DMS53 treated with DMSO at 0.1 percent for 48 hours (cell line): ENCODE measurements around the gene CCDC171.

Experiments used
- DNase-seq: peaks from one replicate; lab custom pipeline; 2025; ENCODE audit not compliant: unreplicated experiment; lab: John Stamatoyannopoulos, UW

The CCDC171 gene

DNA sequence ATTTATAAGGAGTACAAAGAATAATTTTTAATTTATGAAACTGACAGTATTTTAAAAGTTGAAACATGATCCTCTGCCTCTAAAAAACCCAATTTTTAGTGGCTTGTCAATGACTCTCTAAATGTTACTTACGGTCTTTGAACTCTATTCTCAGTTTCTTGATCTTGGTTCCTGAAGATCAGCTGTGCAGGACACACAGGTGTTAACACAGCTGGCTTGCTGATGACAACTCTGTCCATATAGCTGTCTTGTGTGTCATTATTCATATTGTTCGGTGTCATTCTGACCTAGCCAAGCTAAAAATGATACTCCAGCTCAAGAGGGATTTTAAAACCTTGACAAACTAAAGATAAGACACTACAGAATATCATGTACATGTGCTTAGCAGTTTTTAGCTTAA, 314.5 kb downstream of the CCDC171 start:
- no peak for DNase-seq

DNA sequence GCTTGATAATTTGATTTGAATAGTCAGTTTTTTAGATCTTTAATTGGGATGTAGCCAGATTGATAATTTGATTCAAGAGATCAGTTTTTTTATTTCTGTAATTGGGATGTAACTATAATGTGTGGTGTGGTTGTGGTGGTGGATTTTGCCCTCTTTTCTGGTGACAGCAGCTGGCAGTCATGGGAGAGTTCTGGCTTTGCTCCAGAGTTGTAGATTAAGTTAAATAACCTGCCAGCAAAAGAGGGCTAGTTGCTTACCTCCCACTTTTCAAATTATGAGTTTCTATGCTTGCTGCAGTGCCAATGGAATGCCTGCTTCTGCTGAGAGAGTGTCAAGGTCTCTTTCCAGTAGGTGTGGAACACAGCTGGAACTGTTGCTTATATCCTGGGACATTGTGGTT, 315.1 kb downstream of the CCDC171 start:
- no peak for DNase-seq

DNA sequence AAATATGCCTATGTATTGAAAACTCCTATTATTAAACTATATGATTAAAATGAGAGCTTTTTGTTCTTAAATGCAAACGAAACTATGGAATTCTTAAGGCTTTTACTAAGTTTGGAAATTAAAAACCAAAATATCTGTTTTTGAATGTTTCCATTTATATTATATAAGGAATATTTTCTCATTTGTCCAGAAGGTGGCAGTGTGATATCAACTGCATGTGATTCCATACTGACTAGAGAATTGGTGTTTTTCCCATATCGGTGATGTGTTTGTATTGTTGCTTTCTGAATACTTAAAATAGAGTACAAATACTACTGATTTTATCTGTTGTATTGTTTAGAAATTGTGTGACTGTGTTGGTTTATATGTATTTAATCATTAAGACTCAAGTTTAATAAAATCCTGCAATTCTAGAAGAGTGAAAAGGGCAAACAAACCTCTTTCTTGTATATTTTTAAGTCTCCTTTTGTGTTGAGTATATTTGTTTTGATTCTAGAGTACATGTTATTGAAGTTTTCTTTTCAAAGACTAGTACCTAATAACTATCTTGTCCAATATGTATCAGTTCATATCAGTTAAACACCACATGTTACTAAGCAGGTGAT, 320.8 kb downstream of the CCDC171 start:
- no peak for DNase-seq

DNA sequence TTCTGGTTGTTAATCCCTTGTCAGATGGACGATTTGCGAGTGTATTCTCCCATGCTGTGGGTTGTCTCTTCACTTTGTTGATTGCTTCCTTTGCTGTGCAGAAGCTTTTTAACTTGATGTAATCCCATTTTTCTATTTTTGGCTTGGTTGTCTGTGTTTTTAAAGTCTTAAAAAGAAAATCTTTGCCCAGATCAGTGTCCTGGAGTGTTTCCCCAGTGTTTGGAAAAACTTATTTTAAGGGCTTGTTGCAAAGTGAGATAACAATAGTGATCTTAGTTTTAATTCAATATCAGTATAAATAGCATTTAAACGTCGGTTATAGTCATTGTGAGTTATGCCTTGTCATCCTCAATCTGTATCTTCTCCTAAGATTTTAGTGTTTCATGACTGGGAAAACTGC, 329.5 kb downstream of the CCDC171 start:
- DNase-seq = no peak

DNA sequence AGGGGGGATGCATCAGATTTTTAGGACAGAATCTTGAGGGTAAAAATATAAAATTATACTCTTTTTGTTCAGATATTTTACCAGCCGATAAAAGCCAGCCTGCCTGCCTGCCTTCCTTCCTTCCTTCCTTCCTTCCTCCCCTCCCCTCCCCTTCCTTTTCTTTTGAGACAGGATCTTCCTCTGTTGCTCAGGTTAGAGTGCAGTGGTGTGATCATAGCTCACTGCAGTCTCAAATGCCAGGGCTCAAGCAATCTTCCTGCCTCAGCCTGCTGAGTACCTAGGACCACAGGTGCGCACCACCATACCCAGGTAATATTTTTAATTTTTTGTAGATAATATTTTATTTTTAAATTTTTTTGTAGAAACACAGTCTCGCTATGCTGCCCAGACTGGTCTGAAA, 330.0 kb downstream of the CCDC171 start:
- no peak for DNase-seq

DNA sequence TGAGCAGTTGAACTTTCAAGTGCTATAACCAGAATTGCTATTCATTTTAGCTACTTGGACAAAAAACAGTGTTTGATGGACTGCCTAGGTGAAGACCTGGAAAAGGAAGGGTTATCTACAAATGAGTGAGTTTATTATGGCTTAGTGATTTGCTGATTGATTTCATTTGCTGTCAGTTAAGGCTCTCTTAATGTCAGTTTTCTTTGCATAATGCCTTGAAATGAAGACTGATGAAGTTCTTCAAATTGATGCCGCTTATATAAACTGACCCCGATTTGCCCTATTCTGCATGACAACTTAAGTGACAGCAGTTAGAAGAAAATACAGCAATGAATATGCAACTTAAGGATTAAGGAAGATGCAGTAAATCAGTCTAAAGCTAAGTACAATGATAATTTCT, 332.6 kb downstream of the CCDC171 start:
- DNase-seq = no peak

DNA sequence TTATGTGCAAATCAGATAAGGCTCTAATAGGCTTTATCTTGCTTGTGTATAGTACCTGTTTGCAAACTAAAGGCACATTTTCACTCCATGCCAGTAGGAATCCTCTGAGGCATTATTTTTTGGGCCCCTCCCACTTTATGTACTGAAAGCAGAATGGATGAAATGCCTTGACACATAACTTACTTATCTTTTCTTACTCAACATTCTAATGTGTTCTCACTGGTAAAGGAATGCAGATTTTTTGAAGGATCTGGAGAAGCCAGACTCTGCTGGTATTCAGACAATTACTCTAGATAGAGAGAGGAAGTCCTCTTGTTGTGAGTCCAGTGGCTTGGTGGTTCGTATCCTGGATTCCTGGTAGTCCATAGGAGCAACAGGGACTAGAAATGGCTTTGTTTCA, 336.7 kb downstream of the CCDC171 start:
- no peak for DNase-seq

DNA sequence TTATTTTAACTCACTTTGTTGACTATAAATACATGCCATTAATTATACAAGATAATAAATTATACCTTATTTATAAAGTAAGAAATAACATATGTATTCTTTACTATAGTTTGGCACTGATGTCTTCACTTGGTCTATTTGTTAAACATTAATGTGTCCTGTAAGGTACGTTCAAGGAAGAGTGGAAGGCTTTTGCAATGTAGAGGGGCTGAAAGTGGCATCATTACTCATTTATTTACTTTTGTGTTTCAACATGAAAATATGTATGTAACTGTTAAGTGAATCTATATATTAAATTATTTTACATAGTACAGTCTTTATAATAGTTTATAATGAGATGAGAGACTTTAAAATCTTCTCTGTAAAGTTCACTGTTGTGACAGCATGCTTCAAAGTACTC, 348.7 kb downstream of the CCDC171 start:
- no peak for DNase-seq

DNA sequence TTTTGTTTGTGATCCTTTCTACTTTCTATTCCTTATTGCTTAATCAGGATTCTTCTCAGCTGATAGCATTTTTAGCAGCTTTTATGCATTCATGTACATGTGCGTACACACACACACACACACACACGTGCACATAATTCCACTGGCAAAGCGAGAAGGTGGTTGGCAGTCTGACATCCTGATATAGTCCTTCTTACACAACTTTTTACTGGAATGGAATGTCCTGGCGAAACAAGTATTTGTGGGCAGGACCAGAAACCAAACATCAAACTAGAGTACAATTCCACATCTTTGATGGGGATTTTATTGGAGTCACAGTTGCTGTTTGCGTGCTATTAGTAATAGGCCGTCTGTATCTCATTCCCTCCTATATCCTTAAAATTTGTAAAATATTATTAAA, 356.5 kb downstream of the CCDC171 start:
- no peak for DNase-seq

DNA sequence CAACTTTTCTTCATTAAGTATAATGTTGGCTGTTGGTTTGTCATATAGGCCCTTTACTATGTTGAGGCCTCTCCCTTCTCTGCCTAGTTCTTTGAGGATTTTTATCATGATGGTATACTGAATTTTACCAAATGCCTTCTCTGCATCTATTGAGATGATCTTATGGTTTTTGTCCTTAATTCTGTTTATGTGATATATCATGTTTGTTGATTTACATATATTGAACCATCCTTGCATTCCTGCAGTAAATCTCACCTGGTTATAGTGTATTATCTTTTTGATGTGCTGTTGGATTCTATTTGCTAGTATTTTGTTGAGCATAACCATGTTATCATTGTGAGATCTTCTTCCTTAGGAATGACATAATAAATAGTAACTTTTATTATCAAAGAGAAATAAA, 362.9 kb downstream of the CCDC171 start:
- DNase-seq = no peak

DNA sequence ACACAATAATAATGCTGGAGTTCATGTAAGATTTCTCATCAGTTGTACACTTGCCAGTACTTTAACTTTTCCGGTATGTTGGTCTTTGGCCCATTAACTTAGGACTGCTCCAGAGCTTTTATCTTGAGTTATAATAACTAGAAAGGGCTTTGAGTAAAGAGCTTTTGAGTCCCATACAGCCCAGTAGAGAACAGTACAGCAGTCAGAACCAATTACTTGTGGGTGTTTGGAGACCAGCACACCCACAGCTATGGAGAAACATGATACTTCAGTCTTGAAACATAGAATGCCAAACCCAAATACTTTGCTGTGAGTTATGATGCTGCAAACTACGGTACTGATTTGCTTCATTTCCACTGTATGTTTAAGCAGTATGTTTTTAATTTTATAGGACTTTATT, 374.3 kb downstream of the CCDC171 start:
- DNase-seq = no peak

DNA sequence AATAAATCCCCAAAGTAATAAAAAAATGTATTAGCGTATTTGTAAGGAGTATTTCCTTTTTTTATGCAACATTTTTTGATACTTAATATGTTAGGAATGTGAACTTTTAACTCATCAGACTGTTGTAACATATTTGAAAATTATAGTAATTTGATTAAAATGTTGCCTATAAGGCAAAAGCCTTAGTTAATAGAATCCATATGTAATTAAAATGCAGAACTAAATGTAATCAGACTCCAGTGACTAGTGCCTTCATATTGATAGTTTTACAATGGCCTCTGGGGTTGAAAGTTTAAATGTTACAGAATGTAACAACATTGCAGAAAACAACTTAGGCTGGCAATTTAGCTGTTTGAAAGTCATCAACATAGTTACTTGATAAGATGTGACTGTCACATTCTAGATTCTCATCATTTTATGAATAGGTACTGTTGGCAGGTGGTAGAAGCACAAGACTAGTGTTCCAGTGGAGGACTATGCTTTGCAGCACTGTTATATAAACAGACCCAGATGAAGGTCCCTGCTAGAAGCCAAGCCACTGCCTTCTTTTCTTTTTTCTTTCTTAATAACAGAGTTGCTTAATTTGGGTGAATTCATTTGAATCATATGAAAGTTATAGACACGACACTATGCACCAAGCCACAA, 382.9 kb downstream of the CCDC171 start:
- no peak for DNase-seq

DNA sequence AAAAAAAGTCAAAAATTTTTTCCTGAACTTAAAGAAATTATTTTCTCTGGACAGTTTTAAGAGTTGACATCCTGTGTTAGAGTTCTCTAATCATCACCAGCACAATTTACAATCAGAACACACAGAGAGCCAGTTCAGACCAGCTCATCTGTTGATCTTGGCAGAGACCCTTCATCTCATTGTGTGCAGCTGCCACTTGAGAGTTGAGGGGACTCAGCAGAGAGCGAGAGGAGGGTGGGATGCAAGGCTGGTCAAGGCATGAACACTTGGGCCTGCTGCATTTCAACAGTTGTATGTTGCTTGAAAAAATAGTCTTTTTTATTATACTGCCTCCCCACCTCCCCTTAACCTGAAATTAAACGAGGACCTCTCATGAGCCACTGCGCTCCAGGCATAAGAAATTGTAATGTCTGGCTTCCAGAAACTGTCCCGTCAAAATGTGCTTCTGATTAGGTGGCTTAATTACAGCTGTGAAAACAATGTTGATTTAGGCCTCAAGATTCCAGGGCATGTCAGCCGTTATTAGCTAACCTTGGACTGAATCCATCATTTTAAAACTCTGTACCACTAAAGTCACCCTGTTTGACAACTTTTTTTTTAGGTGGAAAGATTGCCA, 383.6 kb downstream of the CCDC171 start:
- DNase-seq = no peak

DNA sequence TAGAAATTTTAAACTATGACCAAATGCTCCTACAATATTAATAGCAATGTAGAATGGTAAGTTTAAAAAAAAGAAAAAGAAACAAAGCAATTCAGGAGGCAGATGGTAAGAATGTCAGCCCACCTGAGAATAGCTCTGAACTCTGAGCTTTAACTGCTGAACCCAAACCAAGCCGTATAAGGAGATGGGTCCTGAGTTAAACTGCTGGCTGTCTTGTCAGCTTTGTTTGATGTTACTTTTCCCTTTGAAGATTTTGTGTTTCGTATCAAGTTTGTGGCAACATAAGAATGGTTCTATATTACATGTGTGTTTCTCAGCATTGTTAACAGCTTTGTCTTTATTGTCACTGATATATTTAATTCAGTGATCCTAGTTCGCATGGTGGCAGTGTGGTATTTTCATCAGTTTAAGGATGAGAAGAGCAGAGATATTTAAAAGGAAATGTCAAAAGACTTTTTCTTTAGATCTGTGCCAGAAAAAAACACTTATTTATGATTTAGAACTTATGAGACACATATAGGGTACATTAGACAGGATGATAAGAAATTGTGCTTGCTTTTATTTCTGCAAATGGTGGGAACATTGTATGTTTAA, 390.1 kb downstream of the CCDC171 start:
- DNase-seq = no peak

DNA sequence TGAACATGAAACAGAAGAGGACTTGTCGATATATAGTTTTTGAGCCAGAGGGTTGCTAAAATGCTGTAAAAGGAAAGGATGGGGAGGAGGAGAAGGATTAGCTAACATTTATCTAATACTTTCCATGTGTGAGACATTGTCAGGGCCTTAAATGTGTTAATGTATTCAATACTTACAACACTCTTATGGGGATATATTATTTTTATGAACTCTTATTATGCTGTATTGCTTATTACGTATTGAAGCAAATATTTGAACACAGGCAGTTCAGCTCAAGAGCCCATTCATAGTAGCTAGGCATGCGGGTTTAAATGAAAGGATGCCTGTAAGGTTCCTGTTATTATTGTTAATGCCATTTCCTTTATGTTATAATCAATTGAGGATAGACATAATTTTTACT, 391.5 kb downstream of the CCDC171 start:
- DNase-seq = no peak

DNA sequence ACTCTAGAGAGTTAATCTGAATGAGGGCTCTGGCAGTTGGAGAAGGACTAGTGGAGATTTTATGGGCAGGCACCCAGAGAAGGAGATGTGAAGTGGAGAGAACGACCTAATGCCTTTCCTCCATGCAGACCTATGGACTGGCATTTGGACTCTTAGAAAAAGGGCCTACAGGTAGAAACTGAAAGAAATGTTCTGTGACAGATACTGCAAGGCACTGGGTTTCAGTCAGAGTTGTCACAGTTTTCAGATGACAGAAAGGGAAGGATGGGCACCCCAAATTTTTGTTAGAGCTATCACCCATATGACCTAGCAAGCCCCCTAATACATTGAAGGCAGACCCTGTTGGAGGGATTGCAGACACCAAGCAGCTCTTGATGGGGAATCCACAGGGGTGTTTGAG, 406.8 kb downstream of the CCDC171 start:
- DNase-seq = no peak

DNA sequence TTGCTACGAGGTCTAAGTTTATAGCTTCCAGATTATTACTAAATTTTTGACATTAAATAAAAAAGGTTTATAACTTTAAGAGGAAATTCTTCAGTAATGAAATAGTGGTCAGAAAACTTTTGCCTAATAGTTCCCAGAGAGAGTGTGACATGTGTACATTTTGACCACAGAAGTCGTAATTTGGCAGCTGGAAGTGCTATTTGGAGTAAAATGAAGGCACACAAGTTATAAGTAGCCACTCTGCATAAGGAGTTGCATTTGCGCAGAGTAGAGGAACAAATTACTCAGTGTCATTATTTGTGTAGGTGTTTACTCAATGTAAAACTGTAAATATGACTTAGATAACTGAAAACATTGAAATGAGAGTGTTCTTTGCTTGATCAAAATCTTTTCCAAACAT, 408.4 kb downstream of the CCDC171 start:
- no peak for DNase-seq

DNA sequence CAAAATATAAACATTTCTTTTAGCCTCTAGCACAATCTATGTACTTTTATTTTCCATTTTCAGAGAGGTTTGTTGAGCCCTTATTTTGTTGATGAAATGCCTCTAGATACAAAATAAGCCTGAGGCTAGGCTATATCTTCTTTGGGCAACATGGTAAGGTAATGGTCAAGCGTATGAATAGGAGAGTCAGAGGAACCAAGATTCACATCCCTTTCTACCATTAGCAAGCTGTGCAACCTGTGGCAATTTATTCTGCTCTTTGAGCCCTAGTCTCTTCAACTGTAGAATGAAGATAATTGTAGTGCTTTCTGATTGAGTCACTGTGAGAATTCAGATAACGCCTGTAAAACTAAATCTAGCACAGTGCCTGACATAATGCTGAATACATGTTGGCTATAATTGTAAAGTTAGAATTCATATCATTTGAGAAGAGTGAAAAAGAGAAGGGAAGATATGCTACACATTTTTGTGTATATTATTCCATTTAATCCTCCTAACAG, 412.5 kb downstream of the CCDC171 start:
- DNase-seq = no peak

DNA sequence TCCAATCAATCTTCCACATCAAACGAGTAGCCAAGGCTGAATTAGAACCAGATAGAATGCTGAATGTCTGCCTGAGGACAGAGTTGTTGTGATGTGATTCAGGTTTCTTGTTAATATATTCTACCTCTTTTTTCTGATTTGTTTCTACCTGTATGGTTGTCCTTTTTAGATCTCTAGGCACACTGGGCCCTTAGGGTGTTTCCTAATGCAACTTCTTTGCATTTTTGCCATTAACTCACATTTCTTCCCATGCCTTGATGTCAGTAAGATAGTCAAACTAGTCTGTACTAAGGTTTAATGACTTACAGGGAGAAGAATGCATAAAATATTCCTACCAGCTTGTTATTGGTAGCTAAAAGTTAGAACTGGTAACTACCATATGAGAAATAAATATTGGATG, 413.6 kb downstream of the CCDC171 start:
- DNase-seq = no peak

DNA sequence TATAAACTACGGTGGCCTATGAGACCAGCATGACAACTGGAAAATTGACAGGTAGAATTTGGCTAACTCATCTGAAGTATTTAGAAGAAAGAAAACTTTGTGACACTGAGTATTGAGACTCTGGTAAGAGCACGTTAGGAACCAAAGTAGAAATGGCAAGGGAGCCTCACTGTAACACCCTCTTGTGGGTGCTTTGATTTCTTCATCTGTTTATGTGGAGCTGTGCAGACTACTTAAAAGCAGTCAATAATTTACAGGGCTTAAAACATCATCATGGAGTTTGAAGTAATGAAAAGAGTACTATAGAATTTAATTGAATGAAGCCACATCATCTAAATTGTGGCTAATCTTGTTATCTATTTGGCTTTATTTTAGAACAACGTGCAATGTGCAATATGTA, 414.2 kb downstream of the CCDC171 start:
- DNase-seq = no peak

DNA sequence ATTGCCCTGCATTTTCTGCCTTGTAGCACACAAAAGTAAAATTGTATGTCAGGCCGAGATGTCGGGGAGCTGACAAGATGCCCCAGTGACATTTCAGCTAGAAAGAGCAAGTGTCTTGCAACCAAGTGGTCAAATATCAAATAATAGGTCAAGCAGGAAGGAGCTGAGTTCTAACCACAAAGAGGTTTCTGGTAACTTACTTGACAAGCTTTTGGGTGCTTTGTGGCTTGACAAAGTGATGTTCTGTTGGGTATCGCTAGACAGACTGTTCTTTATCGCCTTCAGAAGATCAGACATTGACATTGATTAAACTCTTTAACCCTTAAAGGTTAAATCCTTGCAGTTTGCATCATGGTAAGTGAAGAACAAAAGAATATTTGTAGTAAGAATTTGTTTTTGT, 419.9 kb downstream of the CCDC171 start:
- no peak for DNase-seq

DNA sequence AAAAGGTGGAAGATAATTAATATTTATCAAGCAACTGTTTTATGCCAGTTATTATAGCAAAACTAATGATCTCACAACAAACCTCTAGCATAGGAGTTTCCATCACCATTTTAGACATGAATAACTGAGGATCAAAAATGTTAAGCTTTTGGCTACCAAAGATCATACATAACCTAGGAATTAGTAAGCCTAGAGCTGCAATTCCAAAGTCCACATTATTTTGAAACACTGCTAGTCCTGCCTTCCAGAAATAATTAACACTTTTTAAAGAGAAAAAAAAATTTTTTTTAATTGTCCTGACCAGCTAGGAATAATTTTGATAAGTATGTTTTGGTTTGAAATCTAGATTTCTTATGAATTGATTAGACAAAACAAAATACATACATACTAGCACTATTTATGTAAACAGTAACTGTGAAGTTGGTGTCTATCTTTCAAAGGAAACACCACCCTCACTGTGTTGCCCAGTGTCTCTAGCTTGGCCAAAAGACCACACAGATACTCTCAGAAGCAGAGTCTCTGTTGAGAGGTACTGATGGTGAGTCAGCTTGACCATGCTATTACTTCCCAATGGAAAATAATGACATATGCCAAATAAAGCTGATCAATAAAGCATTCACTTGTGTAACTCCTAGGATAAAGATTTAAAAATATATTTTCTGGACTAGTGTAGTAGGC, 422.4 kb downstream of the CCDC171 start:
- no peak for DNase-seq
